Body of pancreas (tissue), 4 donors: ENCODE results near the gene MRPS27.

ENCODE experiments used
- POLR2A ChIP-seq, 3 donors: fragments of 450-650 bp; IDR thresholded peaks; one replicate each; pipeline ENCODE4 v1.6.1; 2016; ENCODE audit warnings: antibody characterized with exemption in 3 of 3, mild to moderate bottlenecking in 2 of 3
- TF ChIP-seq, protein P1 (sequence below), 7 experiments: fragments of 450-650 bp in 4 of 7; fragments of 200-600 bp in 3 of 7; sonication (generic) in 3 of 7; IDR thresholded peaks; one replicate each; pipeline ENCODE4 v1.5.1; 2016 to 2019; ENCODE audit warnings: antibody characterized with exemption in 7 of 7

DNA sequence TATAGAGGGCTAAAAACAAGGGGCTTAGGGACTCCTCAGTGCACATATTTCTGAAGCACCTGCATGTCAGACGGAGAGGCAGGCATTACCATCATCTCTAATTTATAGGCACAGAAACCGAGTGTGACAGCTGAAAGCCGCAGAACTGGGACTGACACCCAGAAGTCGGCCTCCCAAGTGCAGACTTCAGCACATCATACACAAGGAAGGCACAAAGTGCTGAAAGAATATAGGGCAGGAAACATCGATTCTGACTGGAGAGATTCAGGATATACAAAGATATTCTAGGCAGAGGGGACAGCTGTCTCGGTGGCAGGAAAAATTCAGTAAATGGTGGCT lies 11.2 kb downstream of the MRPS27 start:
- TF ChIP-seq, protein P1, sequence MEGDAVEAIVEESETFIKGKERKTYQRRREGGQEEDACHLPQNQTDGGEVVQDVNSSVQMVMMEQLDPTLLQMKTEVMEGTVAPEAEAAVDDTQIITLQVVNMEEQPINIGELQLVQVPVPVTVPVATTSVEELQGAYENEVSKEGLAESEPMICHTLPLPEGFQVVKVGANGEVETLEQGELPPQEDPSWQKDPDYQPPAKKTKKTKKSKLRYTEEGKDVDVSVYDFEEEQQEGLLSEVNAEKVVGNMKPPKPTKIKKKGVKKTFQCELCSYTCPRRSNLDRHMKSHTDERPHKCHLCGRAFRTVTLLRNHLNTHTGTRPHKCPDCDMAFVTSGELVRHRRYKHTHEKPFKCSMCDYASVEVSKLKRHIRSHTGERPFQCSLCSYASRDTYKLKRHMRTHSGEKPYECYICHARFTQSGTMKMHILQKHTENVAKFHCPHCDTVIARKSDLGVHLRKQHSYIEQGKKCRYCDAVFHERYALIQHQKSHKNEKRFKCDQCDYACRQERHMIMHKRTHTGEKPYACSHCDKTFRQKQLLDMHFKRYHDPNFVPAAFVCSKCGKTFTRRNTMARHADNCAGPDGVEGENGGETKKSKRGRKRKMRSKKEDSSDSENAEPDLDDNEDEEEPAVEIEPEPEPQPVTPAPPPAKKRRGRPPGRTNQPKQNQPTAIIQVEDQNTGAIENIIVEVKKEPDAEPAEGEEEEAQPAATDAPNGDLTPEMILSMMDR (IDR thresholded peaks at IDR 0.05), result no peak
- TF ChIP-seq POLR2A (IDR thresholded peaks at IDR 0.05), result no peak
